HL-60 (cell line): ENCODE data around the gene NR2F2.

ENCODE experiments used
- CTCF ChIP-seq: IDR thresholded peaks from one replicate; pipeline ENCODE4 v1.5.1; 2011; ENCODE audit warnings: low read length, control low read depth, inconsistent platforms; ENCODE audit not compliant: insufficient read depth
- POLR2AphosphoS5 ChIP-seq: IDR thresholded peaks from 2 replicates; pipeline ENCODE4 v1.6.1; 2012; ENCODE audit warnings: low read depth

DNA sequence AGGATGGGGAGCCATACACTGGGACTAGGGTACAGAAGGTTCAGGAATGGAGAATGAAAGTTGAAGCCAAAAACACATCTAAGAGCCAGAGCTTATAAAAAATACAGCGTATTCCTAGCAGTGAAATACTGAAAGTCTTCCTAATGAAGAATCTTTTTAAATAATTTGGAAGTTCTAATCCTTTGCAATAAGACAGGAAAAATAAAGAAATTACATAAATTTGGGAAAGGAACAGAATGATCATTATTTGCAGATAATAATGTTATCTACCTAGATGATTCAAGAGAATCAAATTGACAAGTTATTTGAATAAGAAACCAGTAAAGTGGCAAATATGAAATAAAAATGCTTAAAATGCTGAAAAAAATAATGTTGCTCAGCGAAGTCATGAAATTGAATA lies 32.3 kb upstream of the NR2F2 start:
- TF ChIP-seq POLR2AphosphoS5 (no peak), CTCF (no peak)
